ENCODE measurements around the gene GPR150. TPM values are rescaled to one million over a fixed set of nuclear protein-coding genes. Genes with fewer than 3 reads are reported as not detected.

GPR150 gene
- polyA plus RNA-seq, 1 of the 3 experiments (the other 2 are of a cell fraction), result 0.07 TPM

- H3K27ac ChIP-seq (ENCODE audit: low read depth in 2 of 2, low read length in 1 of 2), result no peak overlapping the region
- WGBS (ENCODE audit: low lambda C conversion rate), result 81% methylated on average over 3 of the region's 3 CpGs
- H3K79me2 ChIP-seq (ENCODE audit: insufficient read depth), result no peaks in the 10 kb centered on the region
- H3K36me3 ChIP-seq (replicated peaks in 1 of 2; ENCODE audit: control insufficient read depth in 1 of 2, insufficient read depth in 2 of 2, low read length in 1 of 2), result no peaks in the 10 kb centered on the region
- H3K4me2 ChIP-seq, result no peak overlapping the region
- H3K27me3 ChIP-seq (ENCODE audit: insufficient read depth), result no peaks in the 10 kb centered on the region
- no peaks in the 10 kb centered on the region for H4K20me1 ChIP-seq (ENCODE audit: insufficient read depth)
- no peak overlapping the region for H3K9ac ChIP-seq
- no peak for DNase-seq
- TF ChIP-seq ELF1 (IDR thresholded peaks at IDR 0.05), result no peak
- no peak for TF ChIP-seq FOXJ3 (CRISPR knock-in tag; IDR thresholded peaks at IDR 0.05)
- no peak for TF ChIP-seq GABPA (IDR thresholded peaks at IDR 0.05; ENCODE audit: low read depth)
- no peak for TF ChIP-seq MAX (IDR thresholded peaks at IDR 0.05; ENCODE audit: low read depth)
- TF ChIP-seq USF2 (IDR thresholded peaks at IDR 0.05; ENCODE audit: borderline replicate concordance, low read depth, low read length), result no peak
- no peak for TF ChIP-seq POLR2AphosphoS5 (IDR thresholded peaks at IDR 0.05; ENCODE audit: low read depth, low read length)
- no peak for TF ChIP-seq SMC3 (IDR thresholded peaks at IDR 0.05; ENCODE audit: low read depth, low read length)
- TF ChIP-seq REST (IDR thresholded peaks at IDR 0.05; ENCODE audit: low read depth, low read length), result no peak
- TF ChIP-seq RAD21 (IDR thresholded peaks at IDR 0.05; ENCODE audit: low read length), result no peak
- peaks cover 0 to 5% of the 10 kb centered on the region in 2 experiments; a peak in 1 of 4 replicates for H3K4me1 ChIP-seq (ENCODE audit: control insufficient read depth in 1 of 2, insufficient read depth in 2 of 2, low read depth in 1 of 2, low read length in 1 of 2)
- ChIA-PET CTCF (interaction anchor here (1.3 kb wide), 1 partner anchor 213 kb away, joined by 3 read pairs; no protein-coding TSS in a partner anchor), POLR2A (no interaction called here)
- no peak overlapping the region for H3K4me3 ChIP-seq (ENCODE audit: low read depth in 2 of 2, low read length in 1 of 2)
- H3K9me3 ChIP-seq, result no peaks in the 10 kb centered on the region
- no peak overlapping the region for H2AFZ ChIP-seq (ENCODE audit: low read depth)
- no peaks in the 10 kb centered on the region for H3F3A ChIP-seq (replicated peaks; ENCODE audit: insufficient read depth)
- H3K9me2 ChIP-seq, result no peaks in the 10 kb centered on the region
Measured at GRCh38 chr5:95633671-95634070, 13.8 kb downstream of the GPR150 start.

GRCh38 chr5:95634081-95634480 is 14.2 kb downstream of the GPR150 start:
- Histone ChIP-seq H3K27me3 (ENCODE audit: insufficient read depth) (no peaks in the 10 kb centered on the region), H4K20me1 (ENCODE audit: insufficient read depth) (no peaks in the 10 kb centered on the region), H2AFZ (ENCODE audit: low read depth) (no peak overlapping the region), H3K4me2 (no peak overlapping the region), H3K9me2 (no peaks in the 10 kb centered on the region), H3K4me1 (ENCODE audit: control insufficient read depth in 1 of 2, insufficient read depth in 2 of 2, low read depth in 1 of 2, low read length in 1 of 2) (peaks cover 0 to 5% of the 10 kb centered on the region in 2 experiments; a peak in 1 of 4 replicates), H3K4me3 (ENCODE audit: low read depth in 2 of 2, low read length in 1 of 2) (no peak overlapping the region), H3K79me2 (ENCODE audit: insufficient read depth) (no peaks in the 10 kb centered on the region), H3K9ac (no peak overlapping the region), H3K36me3 (replicated peaks in 1 of 2; ENCODE audit: control insufficient read depth in 1 of 2, insufficient read depth in 2 of 2, low read length in 1 of 2) (no peaks in the 10 kb centered on the region), H3K27ac (ENCODE audit: low read depth in 2 of 2, low read length in 1 of 2) (no peak overlapping the region), H3K9me3 (no peaks in the 10 kb centered on the region), H3F3A (replicated peaks; ENCODE audit: insufficient read depth) (no peaks in the 10 kb centered on the region)
- 91% methylated on average over 3 of the region's 3 CpGs for WGBS (ENCODE audit: low lambda C conversion rate)
- no peak for DNase-seq
- ChIA-PET POLR2A (no interaction called here), CTCF (interaction anchor here (1.3 kb wide), 1 partner anchor 213 kb away, joined by 3 read pairs; no protein-coding TSS in a partner anchor)
- TF ChIP-seq USF1 (IDR thresholded peaks at IDR 0.05; ENCODE audit: borderline replicate concordance, low read depth), result no peak
- no peak for TF ChIP-seq MAX (IDR thresholded peaks at IDR 0.05; ENCODE audit: low read depth)
- no peak for TF ChIP-seq FOXM1 (IDR thresholded peaks at IDR 0.05; ENCODE audit: low read depth)
